Cerebellar nuclear complex (tissue), 1 donor: ENCODE measurements around the gene ZBTB42.
"Not testable (repeated sequence)": the region's sequence is repeated elsewhere in the genome, so short reads cannot be mapped to it uniquely, and the experiment has no call there.

Source experiments
- DNase-seq, 2 experiments: peaks; one replicate each; lab custom pipeline; 2025; lab: John Stamatoyannopoulos, UW

ZBTB42 gene

DNA sequence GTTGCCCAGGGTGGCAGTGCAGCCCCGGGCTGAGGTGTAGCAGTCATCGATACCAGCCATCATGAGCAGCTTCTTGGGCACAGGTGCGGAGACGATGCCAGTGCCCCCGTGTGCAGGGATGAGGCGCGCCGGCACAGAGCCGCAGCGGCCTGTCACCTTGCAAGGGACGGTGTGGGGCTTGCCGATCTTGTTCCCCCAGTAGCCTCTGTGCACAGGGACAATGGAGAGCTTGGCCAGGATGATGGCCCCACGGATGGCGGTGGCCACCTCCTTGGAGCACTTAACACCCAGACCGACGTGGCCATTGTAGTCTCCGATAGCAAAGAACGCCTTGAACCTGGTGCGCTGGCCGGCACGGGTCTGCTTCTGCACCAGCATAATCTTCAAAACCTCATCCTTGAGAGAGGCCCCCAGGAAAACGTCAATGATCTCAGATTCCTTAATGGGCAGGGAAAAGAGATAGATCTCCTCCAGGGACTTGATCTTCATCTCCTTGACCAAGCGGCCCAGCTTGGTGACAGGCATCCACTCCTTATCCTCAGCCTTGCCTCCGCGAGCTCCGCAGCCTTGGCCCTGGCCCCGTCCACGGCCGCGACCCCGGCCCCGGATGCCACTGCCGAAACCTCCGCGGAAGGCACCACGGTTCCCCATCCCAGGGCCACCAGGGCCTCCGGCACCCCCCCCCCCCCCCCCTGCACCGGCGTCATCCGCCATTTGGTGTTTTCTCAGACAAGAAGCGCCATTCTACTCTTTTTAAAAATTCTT is 35.5 kb downstream of the ZBTB42 start:
- not testable (repeated sequence) for DNase-seq

DNA sequence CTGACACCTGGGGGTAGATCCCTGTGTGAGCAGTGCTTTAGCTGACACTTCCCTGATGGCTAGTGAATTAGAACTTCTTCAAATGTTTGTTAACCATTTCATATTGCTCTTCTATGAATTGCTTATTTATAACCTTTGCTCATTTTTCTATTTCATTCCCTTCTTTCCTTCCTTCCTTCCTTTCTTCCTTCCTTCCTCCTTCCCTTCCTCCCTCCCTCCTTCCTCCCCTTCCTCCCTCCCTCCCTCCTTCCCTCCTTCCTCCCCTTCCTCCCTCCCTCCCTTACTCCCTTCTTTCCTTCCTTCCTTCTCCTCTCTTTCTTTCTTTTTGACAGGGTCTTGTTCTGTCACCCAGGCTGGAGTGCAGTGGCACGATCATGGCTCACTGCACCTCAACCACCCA is 40.8 kb downstream of the ZBTB42 start:
- no peak for DNase-seq

DNA sequence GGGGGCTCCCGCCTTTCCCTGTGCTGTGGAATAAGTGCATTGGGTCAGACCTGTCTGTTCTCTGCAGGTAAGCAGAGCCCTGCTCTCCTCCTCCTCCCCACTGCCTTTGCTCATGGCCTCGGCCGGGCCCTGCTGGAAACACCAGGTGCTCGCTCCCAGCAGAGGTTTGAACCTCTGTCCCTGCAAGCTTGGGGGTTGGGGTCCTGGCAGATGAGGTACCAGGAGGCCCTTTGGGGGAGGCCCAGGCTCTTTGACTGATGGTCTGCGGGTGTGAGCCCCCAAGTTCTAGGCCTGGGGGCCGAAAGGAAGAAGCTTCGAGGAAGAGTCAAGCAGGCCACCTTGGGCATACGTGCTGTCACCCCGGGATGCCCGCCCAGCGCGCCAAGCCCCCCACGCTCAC is 42.1 kb downstream of the ZBTB42 start:
- DNase-seq = no peak

DNA sequence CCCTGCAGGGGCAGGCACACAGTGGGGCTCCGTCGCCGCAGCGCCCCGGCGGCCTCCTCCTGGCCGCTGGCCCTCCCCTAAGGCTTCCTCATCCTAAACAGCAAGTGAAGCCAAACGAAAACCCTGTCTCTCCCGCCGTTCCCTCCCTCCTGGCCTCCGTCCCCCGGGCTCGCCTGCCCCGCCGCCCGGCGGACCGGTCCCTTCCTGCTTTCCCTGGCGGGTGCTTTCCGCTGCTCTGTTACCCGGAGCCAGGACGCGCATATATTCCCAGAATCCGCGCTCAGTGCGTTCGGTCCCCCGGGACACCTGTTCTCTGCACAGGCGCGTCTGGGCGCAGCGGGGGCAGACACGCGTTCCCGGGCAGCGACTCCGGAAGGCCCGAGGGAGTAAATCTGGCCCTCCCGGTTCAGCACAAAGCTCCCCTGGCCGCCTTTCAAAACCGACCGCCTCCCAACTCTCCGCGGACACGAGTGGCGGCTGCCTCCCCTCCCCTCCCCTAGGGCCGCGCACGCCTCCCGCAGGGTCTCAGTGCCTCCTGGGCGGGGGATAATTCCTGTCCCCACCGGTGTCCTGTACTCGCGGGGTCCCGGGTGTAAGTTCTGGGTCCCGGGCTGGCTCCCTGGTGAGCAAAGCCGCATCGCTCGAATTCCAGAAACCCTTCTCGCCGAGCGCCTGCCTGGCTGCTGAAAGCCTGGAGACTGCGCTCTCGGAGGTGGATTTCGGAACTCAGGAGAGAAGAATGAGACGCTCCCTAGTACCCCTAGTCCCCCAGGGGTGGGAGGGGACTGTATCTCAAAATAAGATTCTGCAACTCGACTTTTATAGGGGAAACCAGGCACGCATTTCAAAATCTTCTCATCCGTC is 42.8 kb downstream of the ZBTB42 start:
- no peak for DNase-seq

DNA sequence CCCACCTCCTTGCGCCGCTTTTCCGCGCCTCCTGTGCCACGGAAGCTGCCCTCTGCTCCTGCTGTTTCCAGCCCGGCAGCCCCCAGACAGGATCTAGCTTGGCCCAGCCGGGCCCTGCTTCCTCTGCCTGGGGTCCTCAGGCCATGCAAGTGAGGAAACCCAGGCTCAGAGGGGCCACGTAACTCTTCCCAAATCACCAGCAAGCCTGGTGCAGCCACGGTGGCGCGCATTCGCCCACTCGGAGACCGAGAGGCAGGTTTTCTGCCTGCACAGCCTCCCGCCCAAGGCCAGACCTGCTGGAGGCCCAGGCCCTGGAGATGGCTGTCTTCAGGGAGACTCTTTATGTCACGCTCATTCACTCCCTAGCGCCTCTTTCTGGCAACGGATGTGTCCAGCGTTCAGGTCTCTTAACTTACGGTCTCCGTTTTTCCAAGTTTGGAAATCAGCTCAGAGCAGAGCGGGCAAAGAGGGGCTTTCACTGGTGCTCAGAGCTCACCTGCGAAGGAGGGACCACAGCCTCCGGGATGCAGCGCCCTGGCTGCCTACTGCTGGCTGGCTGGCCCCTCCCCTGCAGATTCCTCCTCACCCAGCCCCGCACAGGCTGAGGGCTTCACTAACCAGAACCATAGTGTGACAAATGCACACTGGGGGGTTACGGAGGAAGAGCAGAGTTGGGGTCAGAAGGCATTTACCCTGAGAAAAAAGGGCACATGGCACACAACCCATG is 43.6 kb downstream of the ZBTB42 start:
- no peak for DNase-seq

DNA sequence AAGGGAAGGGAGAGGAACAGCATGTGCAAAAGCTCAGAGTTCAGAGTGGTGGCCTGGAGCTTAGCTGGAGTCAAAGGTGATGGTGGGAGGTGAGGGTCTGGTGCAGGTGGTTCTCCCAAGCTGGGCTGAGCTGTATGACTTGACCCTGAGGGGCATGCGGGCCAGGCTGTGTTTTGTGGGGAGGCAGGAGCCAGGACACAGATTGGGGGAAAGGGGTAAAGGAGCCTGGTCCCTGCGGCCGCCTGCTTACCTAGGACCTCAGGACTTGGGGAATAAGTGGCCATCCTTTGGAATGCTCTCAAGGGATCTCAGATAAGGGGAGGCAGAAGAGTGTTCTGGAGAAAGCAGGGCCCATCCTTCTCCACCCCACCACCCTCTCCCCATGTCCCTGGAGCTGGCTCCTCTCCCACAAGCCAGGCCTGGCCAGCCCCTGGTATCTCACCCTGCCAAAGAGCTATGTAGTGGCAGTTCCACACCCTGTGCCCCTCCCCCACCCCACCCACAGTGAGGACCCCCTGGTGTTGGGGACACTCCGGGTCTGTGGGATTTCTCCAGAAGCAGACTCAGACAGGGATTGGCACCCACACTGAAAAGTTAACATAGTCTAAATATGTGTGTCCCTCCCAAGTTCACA is 44.2 kb downstream of the ZBTB42 start:
- no peak for DNase-seq

DNA sequence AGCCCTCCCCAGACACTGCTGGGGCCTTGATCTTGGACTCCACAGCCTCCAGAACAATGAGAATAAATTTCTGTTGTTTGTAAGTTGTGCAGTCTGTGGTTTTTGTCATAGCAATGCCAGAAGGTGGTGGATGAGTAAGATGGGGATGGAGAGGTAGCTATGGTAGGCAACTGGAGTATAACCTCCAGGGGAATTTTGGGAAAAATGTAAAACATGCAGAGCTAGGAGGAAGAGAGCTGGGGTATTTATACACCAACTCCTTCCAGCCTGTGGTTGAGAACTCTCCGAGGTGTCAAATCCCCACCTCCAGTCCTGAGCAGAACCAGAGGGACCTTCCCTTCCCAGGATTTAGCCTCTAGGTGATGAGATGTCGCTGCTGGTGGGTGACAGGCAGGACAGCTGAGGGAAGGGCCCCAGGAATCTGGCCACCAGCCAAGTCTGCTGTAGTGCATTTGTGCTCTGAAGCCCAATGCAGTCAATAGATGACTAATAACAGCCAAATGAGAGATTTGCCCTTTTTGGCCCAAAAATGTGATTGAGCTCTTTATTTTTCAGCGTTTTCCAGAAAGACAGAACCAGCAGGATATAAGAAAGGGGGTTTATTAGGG is 45.0 kb downstream of the ZBTB42 start:
- DNase-seq = no peak

DNA sequence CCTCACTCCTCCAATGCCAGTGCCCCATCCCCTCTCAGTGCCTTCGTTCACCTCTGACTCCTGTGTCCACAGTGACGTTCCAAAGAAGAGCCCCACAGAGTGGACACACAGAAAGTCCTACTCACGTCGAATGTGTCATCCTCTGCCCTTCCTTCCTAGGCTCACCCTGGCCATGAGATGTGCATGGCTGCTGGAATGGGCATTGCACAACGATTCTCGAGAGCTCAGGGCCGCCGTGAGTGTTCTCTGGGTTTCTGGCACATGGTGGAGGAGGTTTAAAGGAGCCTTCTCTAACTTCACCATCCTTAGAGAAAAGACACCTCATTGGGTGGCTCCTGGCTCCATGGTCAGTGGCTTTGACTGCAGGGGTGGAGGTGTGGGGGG is 51.4 kb downstream of the ZBTB42 start:
- DNase-seq = no peak
